Activated naive CD8-positive, alpha-beta T cell treated with anti-CD3 and anti-CD28 coated beads, Interleukin-2, amount 50 U/mL, for 16 hours (primary cell): Measurements from ENCODE around the gene PODNL1.

ENCODE experiments used
- DNase-seq: peaks from one replicate; pipeline ENCODE4 v3.0.0-alpha.2; 2020; ENCODE audit warnings: low read depth, low spot score

Gene PODNL1

DNA sequence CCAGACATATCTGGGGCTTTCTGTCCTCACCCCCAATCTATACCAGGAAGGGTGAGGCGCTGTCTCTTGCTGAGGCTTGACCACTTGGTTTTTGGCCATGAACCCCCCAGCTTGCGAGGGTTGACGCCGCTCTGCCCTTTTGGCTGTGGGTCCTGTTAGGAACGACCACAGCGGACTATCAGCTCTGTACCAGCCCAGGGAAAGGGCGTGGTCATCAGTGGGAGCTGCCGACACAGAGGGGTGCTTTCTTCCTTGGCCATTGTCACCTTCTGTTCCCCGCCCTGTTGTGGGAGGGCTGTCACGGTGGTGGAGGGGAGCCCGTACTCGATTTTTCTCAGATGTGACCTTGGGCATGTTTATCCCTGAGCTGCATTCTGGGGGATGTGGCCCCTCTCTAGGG is 19.8 kb upstream of the PODNL1 start:
- no peak for DNase-seq

DNA sequence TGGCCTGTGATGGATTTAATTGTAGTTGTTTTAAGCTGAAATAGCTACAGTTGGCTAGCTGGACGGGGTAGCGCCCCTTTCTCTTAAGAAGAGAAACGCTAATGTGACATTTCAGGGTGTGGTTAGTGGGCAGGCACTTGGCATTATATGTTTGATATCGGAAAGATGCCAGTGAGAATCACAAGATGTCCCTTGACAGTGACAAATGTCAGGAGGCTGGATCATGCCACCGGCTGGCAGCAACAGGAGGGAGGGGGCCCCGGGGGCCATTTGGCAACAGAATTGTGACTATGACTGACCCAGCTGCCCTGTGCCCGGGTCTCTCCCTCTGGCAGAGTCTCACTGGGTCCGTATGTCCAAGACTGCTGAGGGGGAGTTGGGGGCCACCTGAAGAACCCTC is 18.8 kb upstream of the PODNL1 start:
- no peak for DNase-seq

DNA sequence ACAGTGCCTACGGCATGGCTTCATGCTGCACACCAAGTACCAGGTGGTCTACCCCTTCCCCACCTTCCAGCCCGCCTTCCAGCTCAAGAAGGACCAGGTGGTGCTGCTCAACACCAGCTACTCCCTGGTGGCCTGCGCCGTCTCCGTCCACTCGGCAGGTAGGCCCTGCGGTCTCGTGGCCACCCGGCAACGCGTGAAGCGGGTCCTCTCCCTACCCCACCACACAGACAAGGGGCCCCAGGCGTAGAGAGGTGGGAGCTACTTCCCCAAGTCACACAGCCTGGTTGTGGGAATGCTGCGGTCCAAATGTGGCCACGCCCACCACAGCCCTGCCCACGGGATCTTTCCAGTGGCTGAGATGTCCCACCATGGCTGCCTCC is 18.1 kb upstream of the PODNL1 start:
- DNase-seq: no peak

DNA sequence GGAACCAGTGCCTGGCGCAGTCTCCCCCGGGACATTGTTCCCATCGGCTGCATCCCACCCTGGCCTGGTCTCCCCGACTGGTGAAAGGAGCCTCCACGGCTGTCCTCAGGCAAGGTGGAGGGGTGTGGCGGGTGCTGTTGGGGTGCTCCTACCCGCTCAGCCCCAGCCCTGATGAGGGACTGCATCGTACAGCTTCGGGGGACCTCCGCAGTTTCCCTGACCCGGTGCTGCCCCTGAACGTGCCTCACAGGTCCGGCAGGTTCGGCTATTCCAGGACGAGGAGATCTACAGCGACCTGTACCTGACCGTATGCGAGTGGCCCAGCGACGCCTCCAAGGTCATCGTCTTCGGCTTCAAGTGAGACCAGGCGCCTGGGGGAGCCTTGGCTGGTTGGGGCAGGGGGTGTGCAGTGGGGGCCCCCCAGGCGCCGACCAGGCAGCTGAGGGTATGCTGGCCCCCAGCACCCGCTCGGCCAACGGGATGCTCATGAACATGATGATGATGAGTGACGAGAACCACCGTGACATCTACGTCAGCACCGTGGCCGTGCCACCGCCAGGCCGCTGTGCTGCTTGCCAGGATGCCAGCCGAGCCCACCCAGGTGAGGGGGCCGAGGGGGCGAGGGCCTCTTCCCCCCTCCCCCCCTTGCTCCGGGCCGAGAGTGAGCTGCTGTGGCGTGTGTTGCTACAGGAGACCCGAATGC is 17.6 kb upstream of the PODNL1 start:
- DNase-seq: no peak

DNA sequence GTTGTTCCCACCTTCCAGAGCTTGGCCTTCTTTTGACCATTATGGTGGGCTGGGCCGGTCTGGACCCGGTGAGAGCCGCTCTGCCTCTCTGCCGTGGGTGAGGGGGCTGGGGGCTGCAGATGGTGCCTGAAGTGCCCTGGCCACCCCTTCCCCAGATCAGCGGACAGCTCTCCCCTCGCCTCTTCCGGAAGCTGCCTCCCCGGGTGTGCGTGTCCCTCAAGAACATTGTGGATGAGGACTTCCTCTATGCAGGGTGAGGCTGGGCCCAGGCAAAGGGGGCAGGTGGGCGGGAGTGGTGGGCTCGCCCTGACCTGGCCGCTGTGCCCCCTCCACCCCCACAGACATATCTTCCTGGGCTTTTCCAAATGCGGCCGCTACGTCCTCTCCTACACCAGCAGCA is 16.0 kb upstream of the PODNL1 start:
- no peak for DNase-seq

DNA sequence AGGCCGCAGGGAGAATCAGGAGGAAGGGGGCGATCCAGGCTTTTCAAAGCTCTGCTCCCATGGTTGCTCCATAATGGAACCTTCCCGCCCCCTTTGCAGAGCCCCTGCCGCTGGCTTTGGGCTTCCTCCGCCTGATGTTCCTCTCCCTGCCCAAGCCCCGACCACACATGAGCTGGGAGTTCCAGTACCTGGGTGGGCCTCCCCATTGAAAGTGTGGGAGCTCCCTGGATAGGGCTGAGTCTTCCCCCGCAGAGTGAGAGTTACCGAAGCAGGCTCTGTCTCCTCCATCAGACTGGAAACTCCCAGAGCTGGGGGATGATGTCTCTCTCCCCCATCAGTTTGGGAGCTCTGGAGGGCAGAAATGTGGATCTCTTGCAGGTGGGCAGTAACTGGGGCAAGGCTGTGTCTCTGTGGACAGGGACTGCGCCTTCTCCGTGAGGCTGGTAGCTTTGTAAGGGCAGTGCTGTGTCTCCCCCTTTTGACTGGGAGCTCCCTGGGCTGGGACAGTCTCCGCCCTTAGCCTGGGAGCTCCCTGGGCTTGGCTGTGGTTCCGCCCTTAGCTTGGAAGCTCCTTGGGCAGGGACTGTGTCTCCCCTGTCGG is 14.8 kb upstream of the PODNL1 start:
- DNase-seq: no peak

DNA sequence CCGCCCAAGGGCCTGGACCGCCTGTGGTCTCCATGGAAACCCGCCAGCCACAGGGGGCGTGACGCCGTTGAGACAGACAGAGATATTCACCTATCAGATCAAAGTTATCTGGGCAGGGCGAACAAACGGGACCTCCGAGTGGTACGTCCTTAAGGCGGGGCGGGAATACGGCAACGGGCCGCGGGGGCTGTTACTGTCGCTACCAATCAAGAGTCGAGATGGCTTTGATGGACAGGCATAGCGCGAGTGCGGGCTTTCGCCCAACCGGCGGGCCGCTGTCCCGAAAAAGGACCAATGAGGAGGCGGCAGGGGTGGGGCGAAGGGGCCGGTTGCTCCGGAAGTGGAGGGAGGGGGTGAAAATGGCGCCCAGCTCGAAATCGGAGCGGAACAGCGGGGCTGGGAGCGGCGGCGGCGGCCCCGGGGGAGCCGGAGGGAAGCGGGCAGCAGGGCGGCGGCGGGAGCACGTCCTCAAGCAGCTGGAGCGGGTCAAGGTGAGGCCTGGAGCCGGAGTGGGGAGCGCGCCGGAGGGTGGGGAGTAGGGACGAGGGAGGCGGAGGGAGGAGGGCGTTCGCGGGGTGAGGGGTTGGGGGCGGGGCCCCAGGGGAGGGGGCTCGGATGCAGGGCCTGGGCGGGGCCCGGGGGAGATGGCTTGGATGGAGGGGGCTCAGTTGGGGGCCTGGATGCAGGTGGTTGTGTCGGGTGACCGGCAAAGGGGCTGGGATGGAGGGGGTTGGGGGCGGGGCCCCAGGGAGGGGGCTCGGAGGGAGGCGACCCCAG is 14.1 kb upstream of the PODNL1 start, which contains the start of gene DCAF15:
Gene DCAF15 (plus strand): TSS at position 356 of the 777 bp plus-strand sequence. CDS start 4 bp downstream, at position 360.
- DNase-seq: peak; percentile 96

DNA sequence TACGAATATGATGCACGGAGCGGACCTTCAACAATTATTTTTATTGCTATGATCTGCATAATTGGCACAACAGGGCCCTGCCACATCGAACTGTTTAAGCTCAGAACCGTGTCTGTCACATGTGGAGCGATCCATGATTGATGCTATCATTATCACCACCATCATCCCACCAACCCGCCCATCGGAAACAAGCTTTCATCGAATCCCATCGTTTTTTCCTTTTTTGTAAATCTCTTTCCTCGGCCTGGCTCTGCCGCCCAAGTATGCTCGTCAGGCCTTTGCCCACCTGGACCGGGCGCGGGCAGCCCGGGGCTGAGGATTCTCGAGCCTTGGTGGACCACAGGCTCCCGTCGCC is 13.6 kb upstream of the PODNL1 start:
- no peak for DNase-seq

DNA sequence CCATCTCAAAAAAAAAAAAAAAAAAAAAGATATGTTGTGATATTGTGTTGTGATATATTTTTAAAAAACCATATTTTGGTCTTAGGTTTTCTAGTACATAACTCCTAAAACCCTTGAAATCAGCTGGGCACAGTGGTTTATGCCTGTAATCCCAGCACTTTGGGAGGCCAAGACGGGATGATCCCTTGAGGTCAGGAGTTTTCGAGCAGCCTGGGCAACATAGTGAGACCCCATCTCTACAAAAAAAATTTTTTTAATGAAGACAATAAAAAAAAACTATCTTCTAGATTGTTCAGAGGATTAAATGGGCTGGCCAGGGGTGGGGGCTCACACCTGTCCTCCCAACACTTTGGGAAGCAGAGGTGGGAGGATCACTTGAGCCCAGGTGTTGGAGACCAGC is 12.8 kb upstream of the PODNL1 start:
- DNase-seq: no peak

DNA sequence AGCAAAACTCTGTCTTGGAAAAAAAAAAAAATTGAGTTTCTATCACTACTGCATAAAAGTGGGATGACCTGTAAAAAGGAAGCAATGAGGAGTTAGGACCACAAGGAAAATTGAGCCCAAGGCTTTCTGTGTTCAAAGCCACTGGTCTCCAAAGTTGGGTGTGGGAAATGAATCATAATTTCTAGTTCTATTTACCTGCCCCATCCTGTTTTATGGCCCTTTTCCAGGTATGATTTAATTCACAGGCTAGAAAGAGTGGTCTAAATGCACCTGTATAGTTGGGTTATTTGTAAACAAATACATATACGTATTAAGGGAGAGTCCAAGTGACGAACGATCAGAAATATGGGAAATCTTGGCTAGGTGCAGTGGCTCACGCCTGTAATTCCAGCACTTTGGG is 8.2 kb upstream of the PODNL1 start:
- DNase-seq: no peak

DNA sequence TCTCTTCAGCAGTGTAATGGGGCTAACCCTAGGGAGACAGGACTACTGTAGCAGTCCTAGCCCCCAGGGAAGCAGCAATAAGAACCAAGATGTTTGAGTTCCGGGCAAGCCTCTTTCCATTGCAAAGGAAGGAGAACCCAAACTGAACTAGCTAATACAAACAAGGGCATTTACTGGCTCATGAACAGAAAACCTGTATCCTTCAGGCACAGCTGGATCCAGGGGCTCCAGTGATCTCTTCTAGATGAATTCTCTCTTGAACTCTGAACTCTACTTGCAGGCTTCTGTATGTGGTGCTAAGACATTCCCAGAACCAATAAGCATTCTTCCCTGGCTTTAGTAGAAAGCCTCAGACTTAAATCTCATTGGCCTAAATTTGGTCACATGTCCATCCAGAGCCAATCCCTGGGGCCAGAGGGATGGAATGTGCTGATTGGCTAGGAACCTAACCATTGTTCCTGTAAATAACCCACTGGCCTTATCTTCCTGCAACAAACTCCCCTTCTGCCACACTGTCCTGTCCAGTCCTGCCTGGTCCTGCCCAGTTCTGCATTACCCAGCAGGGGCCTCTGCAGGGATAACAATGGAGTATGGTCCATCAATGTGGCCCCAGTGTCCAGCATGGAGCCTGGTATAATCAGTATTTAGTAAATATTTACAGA is 3.9 kb upstream of the PODNL1 start:
- no peak for DNase-seq

DNA sequence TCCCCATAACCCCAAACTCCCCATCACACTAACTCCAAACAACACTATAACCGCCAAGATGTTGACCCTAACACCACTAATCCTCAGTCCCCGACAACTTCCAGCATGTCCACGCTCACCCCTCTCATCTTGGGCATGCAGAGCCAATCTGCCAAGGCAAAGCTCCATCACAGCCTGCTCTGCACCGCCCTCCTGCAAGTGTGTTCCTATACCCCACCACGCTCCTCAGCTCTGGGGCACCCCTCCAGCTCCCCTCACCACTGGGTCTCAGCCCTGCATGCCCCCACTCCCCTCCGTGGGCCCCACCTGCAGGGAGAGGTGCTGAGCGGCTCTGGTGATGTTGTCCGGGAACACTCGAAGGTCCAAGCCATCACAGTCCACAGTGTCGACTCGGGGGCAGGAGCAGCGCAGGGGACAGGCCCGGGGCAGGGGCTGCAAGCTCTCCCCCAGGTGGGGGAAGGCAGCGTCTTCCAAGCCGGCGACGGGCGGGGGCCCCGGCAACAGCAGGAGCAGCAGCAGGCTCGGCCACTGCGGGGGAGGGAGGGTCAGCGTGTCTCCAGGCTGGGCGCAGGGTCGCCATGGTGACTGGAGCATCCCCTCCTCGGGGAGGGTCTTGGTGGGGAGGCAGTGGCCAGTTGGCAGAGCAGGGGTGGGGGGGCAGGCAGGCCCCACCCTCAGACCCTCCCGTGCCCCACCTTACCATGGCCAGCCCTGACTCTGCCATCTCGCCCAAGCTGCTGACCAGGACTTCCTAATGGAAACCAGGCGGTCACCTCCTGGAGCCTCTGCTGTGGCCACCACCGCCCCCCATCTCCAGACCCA is 527 bp downstream of the PODNL1 start:
- DNase-seq: no peak

DNA sequence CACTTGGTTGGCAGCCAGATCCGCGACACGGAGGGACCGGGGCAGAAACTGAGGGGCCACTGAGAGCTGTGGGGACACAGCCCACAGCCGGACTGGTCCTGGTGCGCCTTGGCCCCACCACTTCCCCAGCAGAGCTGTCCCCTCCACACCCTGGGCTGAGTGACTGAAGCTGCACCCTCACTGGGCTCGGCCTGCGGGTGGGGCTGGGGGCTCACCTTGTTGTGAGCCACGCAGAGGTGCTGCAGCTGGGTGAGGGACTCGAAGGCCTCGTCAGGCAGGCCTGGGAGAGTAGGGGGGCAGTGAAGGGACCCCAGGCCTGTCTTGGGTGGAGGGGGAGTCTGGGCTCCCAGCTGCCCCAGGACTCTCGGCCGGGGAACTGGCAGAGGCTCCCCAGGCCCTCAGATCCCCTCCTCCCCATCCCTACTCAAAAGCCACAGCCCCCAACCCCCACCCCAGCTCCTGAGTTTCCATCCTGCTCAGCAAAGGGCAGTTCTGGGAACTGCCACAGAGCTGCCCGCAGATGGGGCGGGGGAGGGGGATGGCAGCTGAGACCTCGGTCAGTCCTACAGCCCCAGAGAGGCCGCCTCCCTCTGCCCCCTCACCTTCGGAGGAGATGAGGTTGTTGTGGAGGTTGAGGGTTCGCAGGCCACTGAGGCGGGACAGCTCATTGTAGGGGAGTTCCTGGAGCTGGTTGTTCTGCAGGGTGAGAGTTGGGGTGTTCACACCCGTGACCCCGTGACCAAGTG is 2.3 kb downstream of the PODNL1 start:
- DNase-seq: no peak

DNA sequence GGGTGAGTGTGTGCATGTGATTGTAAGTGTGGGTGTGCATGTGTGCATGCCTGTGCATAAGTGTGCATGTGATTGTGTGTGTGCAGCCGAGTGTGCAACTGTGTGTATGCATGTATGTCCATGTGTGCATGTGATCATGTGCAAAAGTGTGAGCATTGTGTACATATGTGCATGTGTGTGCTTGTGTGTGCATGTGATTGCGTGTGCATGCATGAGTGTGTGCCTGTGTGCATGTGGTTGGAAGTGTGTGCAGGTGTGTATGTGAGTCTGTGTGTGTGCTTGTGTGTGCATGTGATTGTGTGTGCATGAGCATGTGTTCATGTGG is 3.5 kb downstream of the PODNL1 start:
- no peak for DNase-seq

DNA sequence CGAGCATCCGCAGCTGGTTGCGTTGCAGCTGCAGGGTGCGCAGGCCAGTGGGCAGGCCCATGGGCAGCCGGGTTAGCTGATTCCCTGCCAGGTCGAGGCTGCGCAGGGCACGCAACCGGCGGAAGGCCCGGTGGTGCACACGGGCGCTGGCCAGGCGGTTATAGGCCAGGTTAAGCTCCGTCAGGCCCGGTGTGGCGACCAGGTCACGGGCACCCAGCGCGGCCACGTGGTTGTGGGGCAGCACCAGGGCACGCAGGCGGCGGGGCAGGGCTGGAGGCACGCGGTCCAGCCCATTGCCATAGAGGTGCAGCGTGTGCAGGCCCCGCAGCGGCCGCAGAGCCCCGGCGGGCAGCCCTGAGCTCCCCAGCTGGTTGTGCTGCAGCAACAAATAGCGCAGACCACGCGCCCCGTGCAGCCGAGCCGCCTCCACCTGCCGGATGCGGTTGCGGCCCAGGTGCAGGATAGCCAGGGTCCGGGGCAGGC is 5.3 kb downstream of the PODNL1 start:
- no peak for DNase-seq

DNA sequence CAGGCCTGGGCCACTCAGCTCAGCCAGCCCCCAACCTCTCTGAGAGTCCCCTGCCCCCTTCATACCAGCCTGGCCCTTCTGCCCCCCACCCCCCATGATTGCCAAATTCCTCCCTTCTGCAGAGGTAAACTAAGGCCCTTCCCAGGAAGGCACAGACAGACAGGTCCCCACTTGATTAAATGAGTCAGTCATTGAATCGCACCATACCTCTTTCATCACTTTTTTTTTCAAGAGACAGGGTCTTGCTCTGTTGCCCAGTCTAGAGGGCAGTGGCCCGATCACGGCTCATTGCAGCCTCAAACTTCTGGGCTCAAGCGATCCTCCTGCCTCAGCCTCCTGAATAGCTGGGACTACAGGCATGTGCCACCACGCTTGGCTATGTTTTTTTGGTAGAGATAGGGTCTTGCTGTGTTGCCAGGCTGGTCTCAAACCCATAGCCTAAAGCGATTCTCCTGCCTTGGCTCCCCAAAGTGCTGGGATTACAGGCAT is 6.0 kb downstream of the PODNL1 start:
- DNase-seq: no peak

DNA sequence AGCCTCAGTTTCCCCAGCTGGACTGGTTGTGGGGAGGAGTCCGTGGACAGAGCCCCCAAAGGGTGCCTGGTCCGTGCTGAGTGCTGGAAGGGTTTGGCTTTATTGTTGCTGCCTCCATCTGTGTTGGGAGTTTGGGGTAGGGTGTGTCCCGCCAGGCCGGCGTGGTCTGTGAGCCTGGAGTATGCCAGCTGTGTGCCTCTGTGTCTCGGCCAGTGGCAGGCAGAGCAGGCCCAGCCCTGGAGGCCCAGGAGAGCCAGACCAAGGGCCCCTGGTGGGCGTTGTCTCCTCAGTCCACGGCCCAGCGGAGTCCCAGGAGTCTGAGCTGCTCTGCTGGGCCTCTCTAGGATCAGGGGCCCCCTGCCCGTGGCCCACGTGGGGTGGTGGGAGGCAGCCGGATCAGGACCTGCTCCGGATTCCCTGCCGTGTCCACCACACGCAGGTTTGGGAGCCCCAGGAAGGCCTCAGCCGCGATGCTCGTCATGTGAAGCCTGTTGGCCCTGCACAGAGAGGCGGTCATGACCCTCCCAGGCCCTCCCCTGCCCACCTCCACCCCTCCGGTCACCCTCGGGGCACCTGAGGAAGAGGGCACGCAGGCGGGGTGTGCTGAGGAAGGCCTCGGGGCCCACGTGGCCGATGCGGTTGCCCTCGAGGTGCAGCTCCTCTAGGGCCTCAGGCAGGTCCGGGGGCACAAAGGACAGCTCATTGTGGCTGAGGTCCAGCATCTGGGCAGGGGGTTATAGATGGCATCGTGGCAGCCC is 6.6 kb downstream of the PODNL1 start:
- no peak for DNase-seq

DNA sequence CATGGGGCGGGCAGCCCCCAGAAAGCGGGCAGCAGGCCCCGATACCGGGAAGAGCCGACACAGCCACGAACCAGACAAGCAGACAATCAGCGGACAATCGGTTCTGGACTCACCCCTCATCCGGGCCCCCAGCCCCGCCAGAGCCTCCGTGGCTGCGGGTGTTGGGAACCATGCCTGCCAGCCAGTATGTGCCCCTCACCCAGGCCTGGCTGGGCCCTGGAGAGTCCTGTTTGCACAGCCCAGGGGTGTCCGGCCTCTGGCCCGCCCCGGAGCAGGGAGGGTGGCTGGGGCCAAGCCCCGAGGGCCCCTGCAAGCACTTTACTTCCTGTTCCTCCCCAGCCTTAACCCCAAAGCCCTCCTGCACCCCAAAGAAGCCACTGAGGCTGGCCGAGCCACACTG is 7.8 kb downstream of the PODNL1 start:
- no peak for DNase-seq

DNA sequence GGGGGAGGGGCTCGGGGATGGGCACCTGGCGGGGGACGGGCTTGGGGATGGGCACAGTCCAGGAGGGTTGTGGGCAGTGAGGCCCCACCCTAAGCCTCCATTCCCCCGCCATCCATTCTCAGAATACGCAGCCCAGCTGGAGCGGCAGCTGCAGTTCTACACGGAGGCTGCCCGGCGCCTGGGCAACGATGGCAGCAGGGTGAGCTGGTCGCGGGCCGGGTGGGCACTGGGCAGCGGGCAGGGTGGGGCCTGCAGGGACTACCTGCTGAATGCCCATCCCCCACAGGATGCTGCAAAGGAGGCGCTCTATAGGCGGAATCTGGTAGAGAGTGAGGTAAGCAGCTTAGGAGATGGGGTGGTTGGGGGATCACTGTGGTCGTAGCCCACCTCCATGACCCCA is 8.3 kb downstream of the PODNL1 start:
- no peak for DNase-seq

DNA sequence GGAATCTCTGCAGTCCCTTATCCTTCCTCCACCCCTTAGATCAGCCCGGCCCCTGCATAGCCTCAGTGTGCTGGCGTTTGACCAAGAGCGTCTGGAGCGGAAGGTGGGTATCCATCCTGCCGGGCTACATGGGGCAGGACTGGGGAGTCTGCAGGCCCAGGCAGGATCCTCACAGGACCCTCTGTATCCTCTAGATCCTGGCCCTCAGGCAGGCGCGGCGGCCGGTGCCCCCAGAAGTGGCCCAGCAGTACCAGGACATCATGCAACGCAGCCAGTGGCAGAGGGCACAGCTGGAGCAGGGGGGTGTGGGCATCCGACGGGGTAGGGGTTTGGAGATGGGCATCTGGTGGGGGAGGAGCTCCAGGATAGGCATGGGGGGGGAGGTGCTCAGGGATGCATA is 8.9 kb downstream of the PODNL1 start:
- DNase-seq: no peak
